Kidney (tissue), 14 donors: ENCODE data around the gene SAMD10. TPM values are rescaled to one million over a fixed set of nuclear protein-coding genes. Genes with fewer than 3 reads are reported as not detected.

ENCODE experiments used
- DNase-seq, 5 donors: peaks; one replicate each; pipeline ENCODE4 v3.0.0-alpha.2; 2013 to 2020
- FAIRE-seq: peaks from 2 replicates; lab custom pipeline; 2012; peaks lifted over from hg19 to GRCh38; lab: Jason Lieb, UNC
- H3K27ac ChIP-seq, 2 donors: one replicate each; pipeline ENCODE4 v1.7.0; 2013; ENCODE audit warnings: low read depth in 2 of 2, low read length in 2 of 2, inconsistent platforms in 1 of 2
- H3K27me3 ChIP-seq: one replicate; pipeline ENCODE4 v1.7.1; 2013; ENCODE audit warnings: low read length, inconsistent platforms; ENCODE audit not compliant: control insufficient read depth, insufficient read depth
- H3K36me3 ChIP-seq, 3 donors: one replicate each; pipeline versions ENCODE4 v1.7.0 to v1.7.1; 2013; ENCODE audit warnings: low read length in 3 of 3, control low read depth in 1 of 3, inconsistent platforms in 1 of 3; ENCODE audit not compliant: insufficient read depth in 3 of 3, control insufficient read depth in 2 of 3
- H3K4me1 ChIP-seq, 3 donors: one replicate each; pipeline versions ENCODE4 v1.7.0 to v1.7.1; 2013; ENCODE audit warnings: low read length in 3 of 3, inconsistent platforms in 1 of 3, low read depth in 1 of 3; ENCODE audit not compliant: control insufficient read depth in 2 of 3, insufficient read depth in 2 of 3
- H3K4me3 ChIP-seq, 3 donors: one replicate each; pipeline versions ENCODE4 v1.7.0 to v1.8.1; 2013; ENCODE audit warnings: low read length in 3 of 3, control low read depth in 1 of 3, inconsistent platforms in 1 of 3
- H3K9ac ChIP-seq, 3 donors: one replicate each; pipeline versions ENCODE4 v1.7.0 to v1.7.1; 2013; ENCODE audit warnings: low read length in 3 of 3, control low read depth in 1 of 3, inconsistent platforms in 1 of 3
- H3K9me3 ChIP-seq, 3 donors: one replicate each; pipeline versions ENCODE4 v1.7.0 to v1.7.1; 2013; ENCODE audit warnings: low read length in 3 of 3, control low read depth in 1 of 3, inconsistent platforms in 1 of 3; ENCODE audit not compliant: control insufficient read depth in 2 of 3, insufficient read depth in 1 of 3
- CTCF ChIP-seq: IDR thresholded peaks from 3 replicates; pipeline ENCODE4 v1.5.1; 2012; ENCODE audit warnings: mild to moderate bottlenecking, moderate library complexity, borderline replicate concordance; ENCODE audit not compliant: insufficient read depth; ENCODE audit errors: extremely low read depth
- intact Hi-C: fragments of 100-400 bp; cut with DNase I; formaldehyde crosslinking; loops from one replicate; pipeline ENCODE4 v1.11.1; 2022
- microRNA-seq: library from miRNA; unstranded; fragments of <30 nt; microRNA quantifications from one replicate; pipeline ENCODE4 v1.2.0, GENCODE V29; 2020
- polyA plus RNA-seq: library from polyadenylated mRNA; stranded (reverse); fragments of 350-450 nt; fragmentation: Illumina TruSeq; extraction: RNeasy Lipid Tissue Mini Kit (QIAGEN cat#74804); gene quantifications from one replicate; pipeline ENCODE4 v1.2.3, GENCODE V29; 2014; ENCODE audit warnings: low read depth, low replicate concordance; ENCODE audit not compliant: insufficient read depth
- total RNA-seq: library from RNA; stranded (reverse); fragmentation: NEBNext Ultra II Directional; extraction: Animal tissue kit (Norgen Biotek cat#: 25700); gene quantifications from one replicate; pipeline ENCODE4 v1.2.1, GENCODE V29; 2021
- donor health status: control.
- donor health status: control.
- donor health status: control.
- donor health status: control.
- donor health status: control.
- donor health status: DM: yes; HTN: yes; CAD: no.
- donor health status: Normal renal cell carcinoma (clear cell type).

SAMD10 gene
- total and polyA plus RNA-seq, 2 donors from 2014 or later, result 7.9 to 8.5 TPM

DNA sequence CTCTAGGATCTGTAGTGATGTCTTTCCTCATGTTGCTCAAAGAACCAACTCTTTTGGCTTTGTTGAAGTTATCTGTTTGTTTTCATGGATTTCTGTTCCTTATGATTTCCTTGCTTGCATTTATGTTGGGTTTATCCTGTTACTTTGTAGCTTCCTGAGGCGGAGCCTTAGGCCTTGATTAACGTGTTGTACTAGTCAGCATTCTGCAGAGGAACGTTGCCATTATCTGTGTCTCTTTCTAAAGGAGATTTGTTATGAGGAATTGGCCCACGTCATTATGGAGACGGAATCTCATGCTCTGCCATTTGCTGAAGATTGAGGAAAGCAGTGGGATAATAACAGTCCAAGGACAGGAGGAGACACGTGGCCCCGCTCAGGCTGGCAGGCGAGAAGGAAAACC is 53.1 kb downstream of the SAMD10 start:
- intact Hi-C loops, result no loop called here
- TF ChIP-seq CTCF, result no peak
- DNase-seq, result no peak
- Histone ChIP-seq H3K36me3 (peaks cover 0 to 26% (median 12%) of the 10 kb centered on the region in 3 donors), H3K27me3 (no peaks in the 10 kb centered on the region), H3K9ac (no peak overlapping the region), H3K9me3 (no peaks in the 10 kb centered on the region), H3K4me1 (peaks cover 0 to 5% (median 0%) of the 10 kb centered on the region in 3 donors), H3K4me3 (no peak overlapping the region), H3K27ac (no peak overlapping the region)
- FAIRE-seq, result no peak

GRCh38 chr20:63924241-63924640 is 55.2 kb downstream of the SAMD10 start:
- TF ChIP-seq CTCF, result no peak
- no peaks in the 10 kb centered on the region for H3K27me3 ChIP-seq
- no peak for FAIRE-seq
- peaks cover 0 to 5% (median 0%) of the 10 kb centered on the region in 3 donors for H3K4me1 ChIP-seq
- peaks cover 0 to 13% (median 12%) of the 10 kb centered on the region in 3 donors for H3K36me3 ChIP-seq
- intact Hi-C loops, result no loop called here
- H3K27ac ChIP-seq, result no peak overlapping the region
- no peak overlapping the region for H3K4me3 ChIP-seq
- DNase-seq, result no peak
- H3K9me3 ChIP-seq, result no peaks in the 10 kb centered on the region
- H3K9ac ChIP-seq, result no peak overlapping the region

Small RNA genes lying within 50 kb of the gene (microRNA-seq; reads per million reads assigned to microRNA genes)
- gene MIR1914, result not detected
- gene MIR647, result not detected

Other genes starting within 250 kb of the SAMD10 start
- gene LIME1, start 243.0 kb downstream of the SAMD10 start, total RNA-seq, result 12.1 TPM
- gene LIME1, start 243.0 kb downstream of the SAMD10 start, polyA plus RNA-seq, result 114 TPM
- 154 TPM for gene SLC2A4RG, start 239.9 kb downstream of the SAMD10 start, total RNA-seq
- 171 TPM for gene SLC2A4RG, start 239.9 kb downstream of the SAMD10 start, polyA plus RNA-seq
- 24.0 TPM for gene ZBTB46, start 148.4 kb downstream of the SAMD10 start, total RNA-seq
- gene ZBTB46, start 148.4 kb downstream of the SAMD10 start, polyA plus RNA-seq, result 4.5 TPM
- gene ABHD16B, start 118.1 kb downstream of the SAMD10 start, total RNA-seq, result not detected
- gene ABHD16B, start 118.1 kb downstream of the SAMD10 start, polyA plus RNA-seq, result not detected
- 78.0 TPM for gene TPD52L2, start 114.4 kb downstream of the SAMD10 start, total RNA-seq
- 73.1 TPM for gene TPD52L2, start 114.4 kb downstream of the SAMD10 start, polyA plus RNA-seq
- 52.3 TPM for gene DNAJC5, start 84.5 kb downstream of the SAMD10 start, total RNA-seq
- gene DNAJC5, start 84.5 kb downstream of the SAMD10 start, polyA plus RNA-seq, result 24.4 TPM
- 39.8 TPM for gene UCKL1, start 23.2 kb downstream of the SAMD10 start, total RNA-seq
- 39.3 TPM for gene UCKL1, start 23.2 kb downstream of the SAMD10 start, polyA plus RNA-seq
- 19.2 TPM for gene ZNF512B, start 9.7 kb downstream of the SAMD10 start, total RNA-seq
- 8.6 TPM for gene ZNF512B, start 9.7 kb downstream of the SAMD10 start, polyA plus RNA-seq
- gene PRPF6, start 1.5 kb upstream of the SAMD10 start, total RNA-seq, result 73.3 TPM
- gene PRPF6, start 1.5 kb upstream of the SAMD10 start, polyA plus RNA-seq, result 51.3 TPM
- 2.4 TPM for gene C20orf204, start 56.5 kb upstream of the SAMD10 start, total RNA-seq
- gene C20orf204, start 56.5 kb upstream of the SAMD10 start, polyA plus RNA-seq, result 0.75 TPM
- gene SOX18, start 70.0 kb upstream of the SAMD10 start, total RNA-seq, result 56.7 TPM
- gene SOX18, start 70.0 kb upstream of the SAMD10 start, polyA plus RNA-seq, result 36.5 TPM
- gene TCEA2, start 83.6 kb upstream of the SAMD10 start, total RNA-seq, result 53.8 TPM
- 90.9 TPM for gene TCEA2, start 83.6 kb upstream of the SAMD10 start, polyA plus RNA-seq
- 20.2 TPM for gene RGS19, start 99.9 kb upstream of the SAMD10 start, total RNA-seq
- 6.8 TPM for gene RGS19, start 99.9 kb upstream of the SAMD10 start, polyA plus RNA-seq
- 1.2 TPM for gene OPRL1, start 100.4 kb upstream of the SAMD10 start, total RNA-seq
- 0.39 TPM for gene OPRL1, start 100.4 kb upstream of the SAMD10 start, polyA plus RNA-seq
- gene LKAAEAR1, start 104.8 kb upstream of the SAMD10 start, total RNA-seq, result 0.31 TPM
- not detected for gene LKAAEAR1, start 104.8 kb upstream of the SAMD10 start, polyA plus RNA-seq
- not detected for gene NPBWR2, start 127.9 kb upstream of the SAMD10 start, total RNA-seq
- gene NPBWR2, start 127.9 kb upstream of the SAMD10 start, polyA plus RNA-seq, result not detected
- not detected for gene MYT1, start 184.8 kb upstream of the SAMD10 start, total RNA-seq
- not detected for gene MYT1, start 184.8 kb upstream of the SAMD10 start, polyA plus RNA-seq